T-helper 1 cell treated with Interleukin-12 subunit alpha and Interleukin-12 subunit beta and Interleukin-4 antibody, amounts not matched to agents 30 ng/mL and 1 ng/mL, for 36 hours (primary cell): ENCODE results near the gene AFP. TPM values are rescaled to one million over a fixed set of nuclear protein-coding genes. Genes with fewer than 3 reads are reported as not detected.

Experiments used
- intact Hi-C: fragments of 100-400 bp; cut with micrococcal nuclease; formaldehyde crosslinking; loops from one replicate; pipeline ENCODE4 v1.15.1; 2024
- total RNA-seq: library from RNA; stranded (reverse); gene quantifications from 2 replicates; pipeline ENCODE4 v1.2.3, GENCODE V29; 2022

The AFP gene
- total RNA-seq, 1 donor from 2014 or later = not detected

- intact Hi-C loops = no loop called here
Observed at GRCh38 chr4:73458184-73459047, 22.4 kb downstream of the AFP start.

- intact Hi-C loops = no loop called here
Observed at GRCh38 chr4:73459048-73459421, 23.0 kb downstream of the AFP start.

GRCh38 chr4:73460913-73461522 lies 25.0 kb downstream of the AFP start:
- intact Hi-C loops = no loop called here

- intact Hi-C loops = no loop called here
Observed at GRCh38 chr4:73468170-73468569, 32.1 kb downstream of the AFP start.

GRCh38 chr4:73470728-73471127 lies 34.7 kb downstream of the AFP start:
- intact Hi-C loops = no loop called here

GRCh38 chr4:73477176-73477575 lies 41.2 kb downstream of the AFP start:
- intact Hi-C loops = no loop called here

- intact Hi-C loops = no loop called here
Observed at GRCh38 chr4:73479323-73479722, 43.3 kb downstream of the AFP start.

- intact Hi-C loops = no loop called here
Observed at GRCh38 chr4:73481358-73481757, 45.3 kb downstream of the AFP start, which contains the start of gene AFM. Gene AFM, plus strand, starts transcription at chr4:73481745. Its CDS starts 31 bp downstream, at chr4:73481776.

GRCh38 chr4:73485085-73485484 lies 49.1 kb downstream of the AFP start:
- intact Hi-C loops = no loop called here

- intact Hi-C loops = no loop called here
Observed at GRCh38 chr4:73485596-73485995, 49.6 kb downstream of the AFP start.

- intact Hi-C loops = no loop called here
Observed at GRCh38 chr4:73486497-73486896, 50.5 kb downstream of the AFP start.

- intact Hi-C loops = no loop called here
Observed at GRCh38 chr4:73487233-73487632, 51.2 kb downstream of the AFP start.

GRCh38 chr4:73499996-73500765 lies 64.2 kb downstream of the AFP start:
- intact Hi-C loops = no loop called here

GRCh38 chr4:73501664-73502265 lies 65.7 kb downstream of the AFP start:
- intact Hi-C loops = no loop called here

- intact Hi-C loops = no loop called here
Observed at GRCh38 chr4:73505567-73505966, 69.5 kb downstream of the AFP start.

Other genes starting within 250 kb of the AFP start
- gene ANKRD17, start 177.4 kb upstream of the AFP start, total RNA-seq = 63.9 and 65.0 TPM in 2 replicates
- not detected in 2 replicates for gene ALB, start 31.9 kb upstream of the AFP start, total RNA-seq
- not detected in 2 replicates for gene AFM, start 45.5 kb downstream of the AFP start, total RNA-seq
- gene RASSF6, start 184.2 kb downstream of the AFP start, total RNA-seq = not detected in 2 replicates